Measurements from ENCODE around the gene LRRC23. TPM values are rescaled to one million over a fixed set of nuclear protein-coding genes. Genes with fewer than 3 reads are reported as not detected.

LRRC23 gene
- total and polyA plus RNA-seq, 2 of the 4 experiments (the other 2 are of a cell fraction): 11.1 to 11.4 TPM

DNA sequence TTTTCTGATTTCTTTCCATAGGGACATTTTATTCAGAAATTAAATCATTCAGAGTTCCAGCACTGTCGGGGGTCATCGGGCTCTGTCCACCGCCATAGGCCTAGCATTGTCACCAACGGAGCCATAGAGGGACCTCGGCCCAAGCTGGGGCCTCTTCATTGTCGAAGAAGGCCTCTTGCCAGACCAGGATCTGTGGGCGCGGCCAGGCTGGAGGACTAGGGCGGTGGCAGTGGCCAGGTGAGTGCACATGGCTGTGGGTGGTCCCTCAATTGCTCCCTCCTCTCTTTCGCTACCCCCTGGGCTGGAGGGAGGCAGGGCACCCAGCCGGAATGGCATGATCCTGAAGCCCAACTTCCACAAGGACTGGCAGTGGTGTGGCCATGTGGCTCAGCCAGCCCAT is 20.9 kb upstream of the LRRC23 start:
- no peak overlapping the region for H3K4me3 ChIP-seq (ENCODE audit: insufficient read depth, low read depth, low read length)
- no peaks in the 10 kb centered on the region for H3K9me3 ChIP-seq (ENCODE audit: control insufficient read depth, insufficient read depth, low read length)
- no peaks in the 10 kb centered on the region for H3K27me3 ChIP-seq (ENCODE audit: control insufficient read depth, insufficient read depth, low read length)
- ATAC-seq (ENCODE audit: low read depth) (no peak), DNase-seq (no peak)
- in situ Hi-C loops (cut with MboI; ENCODE audit: low sequenced_read_pairs): no loop called here
- H3K27ac ChIP-seq (ENCODE audit: insufficient read depth, low read length): no peak overlapping the region
- ChIA-PET CTCF (no interaction called here), POLR2A (ENCODE audit: unreplicated experiment) (no interaction called here)
- H3K14ac ChIP-seq (replicated peaks; ENCODE audit: low read depth, low read length): no peak overlapping the region
- H3K4me1 ChIP-seq (ENCODE audit: control insufficient read depth, insufficient read depth, low read length): no peaks in the 10 kb centered on the region
- H3K18ac ChIP-seq (ENCODE audit: low read depth, low read length): no peak overlapping the region
- peak overlapping the region; percentile 31 for H2AK9ac ChIP-seq (replicated peaks; ENCODE audit: low read depth, low read length, poor library complexity)
- no peak overlapping the region for H3K4ac ChIP-seq (ENCODE audit: low read depth, low read length)
- H3K36me3 ChIP-seq (ENCODE audit: control insufficient read depth, insufficient read depth, low read length): peaks cover 17% of the 10 kb centered on the region
- H3K79me1 ChIP-seq (ENCODE audit: low read depth in 1 of 2, low read length in 2 of 2): peaks cover 4 to 5% of the 10 kb centered on the region in 2 experiments; a peak in 2 of 4 replicates
- no peak overlapping the region for H3K56ac ChIP-seq (ENCODE audit: extremely low read depth, insufficient read depth, low read length)
- dilution Hi-C loops (cut with HindIII; ENCODE audit: low sequenced_read_pairs, unreplicated experiment): no loop called here
- WGBS, 2 experiments (ENCODE audit: extremely low coverage in 2 of 2, insufficient read length in 1 of 2): 91% methylated on average over 7 of the region's 11 CpGs; no CpG with 5 or more reads in 1 of the 2 experiments
- H4K8ac ChIP-seq (ENCODE audit: low read depth in 2 of 2, low read length in 2 of 2): no peak overlapping the region
- H3K23ac ChIP-seq (ENCODE audit: low read depth, low read length): no peak overlapping the region
- TF ChIP-seq, protein P1, sequence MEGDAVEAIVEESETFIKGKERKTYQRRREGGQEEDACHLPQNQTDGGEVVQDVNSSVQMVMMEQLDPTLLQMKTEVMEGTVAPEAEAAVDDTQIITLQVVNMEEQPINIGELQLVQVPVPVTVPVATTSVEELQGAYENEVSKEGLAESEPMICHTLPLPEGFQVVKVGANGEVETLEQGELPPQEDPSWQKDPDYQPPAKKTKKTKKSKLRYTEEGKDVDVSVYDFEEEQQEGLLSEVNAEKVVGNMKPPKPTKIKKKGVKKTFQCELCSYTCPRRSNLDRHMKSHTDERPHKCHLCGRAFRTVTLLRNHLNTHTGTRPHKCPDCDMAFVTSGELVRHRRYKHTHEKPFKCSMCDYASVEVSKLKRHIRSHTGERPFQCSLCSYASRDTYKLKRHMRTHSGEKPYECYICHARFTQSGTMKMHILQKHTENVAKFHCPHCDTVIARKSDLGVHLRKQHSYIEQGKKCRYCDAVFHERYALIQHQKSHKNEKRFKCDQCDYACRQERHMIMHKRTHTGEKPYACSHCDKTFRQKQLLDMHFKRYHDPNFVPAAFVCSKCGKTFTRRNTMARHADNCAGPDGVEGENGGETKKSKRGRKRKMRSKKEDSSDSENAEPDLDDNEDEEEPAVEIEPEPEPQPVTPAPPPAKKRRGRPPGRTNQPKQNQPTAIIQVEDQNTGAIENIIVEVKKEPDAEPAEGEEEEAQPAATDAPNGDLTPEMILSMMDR (conservative IDR thresholded peaks at IDR 0.05; ENCODE audit: low read depth, low read length): no peak
- TF ChIP-seq POLR2A (IDR thresholded peaks at IDR 0.05; ENCODE audit: low read depth, low read length): no peak
- no peak for TF ChIP-seq BHLHE40 (IDR thresholded peaks at IDR 0.05; ENCODE audit: low read depth, low read length)
- TF ChIP-seq RCOR1 (IDR thresholded peaks at IDR 0.05; ENCODE audit: insufficient replicate concordance, low read length): no peak
- TF ChIP-seq SMC3 (IDR thresholded peaks at IDR 0.05; ENCODE audit: low read depth, low read length): no peak
- TF ChIP-seq CEBPB (IDR thresholded peaks at IDR 0.05; ENCODE audit: low read depth, low read length): no peak
- no peak for TF ChIP-seq MAZ (IDR thresholded peaks at IDR 0.05; ENCODE audit: borderline replicate concordance, low read depth, low read length)
- TF ChIP-seq NFE2L2 (IDR thresholded peaks at IDR 0.05; ENCODE audit: low read depth, low read length): no peak
- TF ChIP-seq RFX5 (IDR thresholded peaks at IDR 0.05; ENCODE audit: low read depth, low read length): no peak
- no peak overlapping the region for H2BK5ac ChIP-seq (ENCODE audit: low read depth, low read length, poor library complexity, severe bottlenecking)
- H2BK15ac ChIP-seq (ENCODE audit: low read depth, low read length): no peak overlapping the region
- H2AK5ac ChIP-seq (ENCODE audit: low read depth, low read length): no peak overlapping the region
- no peak overlapping the region for H3K9ac ChIP-seq (ENCODE audit: low read depth, low read length)
- no peak overlapping the region for H2AFZ ChIP-seq (replicated peaks; ENCODE audit: low read length, poor library complexity)
- no peaks in the 10 kb centered on the region for H4K20me1 ChIP-seq (ENCODE audit: insufficient read depth, low read length)
- H3K4me2 ChIP-seq (ENCODE audit: low read depth, low read length): no peak overlapping the region
- no peak overlapping the region for H4K5ac ChIP-seq (ENCODE audit: low read depth, low read length)
- no peak overlapping the region for H4K91ac ChIP-seq (ENCODE audit: insufficient read depth, low read depth, low read length)
- BruUV-seq (replicated peaks): no TSS peak
- no peak overlapping the region for H2BK120ac ChIP-seq (ENCODE audit: low read depth, low read length)
- intact Hi-C loops (cut with micrococcal nuclease): no loop called here
- 0 out of 2 replicates have a peak, but pooled peaks cover 8% of the 10 kb centered on the region for H3K9me1 ChIP-seq (ENCODE audit: insufficient read depth, low read length)
- no peak overlapping the region for H2BK20ac ChIP-seq (ENCODE audit: low read depth, low read length)
